ENCODE measurements around the gene HMG20B.
"Not testable (repeated sequence)": the region's sequence is repeated elsewhere in the genome, so short reads cannot be mapped to it uniquely, and the experiment has no call there.

HMG20B gene

DNA sequence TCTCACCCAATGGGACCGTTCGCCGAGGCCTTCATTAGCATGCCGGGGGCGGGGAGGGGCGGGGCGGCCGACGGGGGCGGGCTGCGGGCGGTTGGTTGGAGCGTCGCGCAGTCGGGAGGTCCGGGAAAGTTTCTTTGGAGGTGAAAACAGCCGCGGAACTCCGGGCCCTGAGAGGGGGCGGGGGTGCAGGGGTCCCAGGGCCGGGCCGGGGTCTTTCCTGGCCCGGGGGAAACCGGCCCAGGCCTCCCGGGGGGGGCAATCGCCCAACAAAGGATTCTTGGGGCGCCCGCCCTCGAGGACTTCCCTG, at the start of gene HMG20B:
Gene HMG20B, plus strand, starts transcription at position 90 of the 307 bp plus-strand sequence. CDS start 366 bp downstream, outside the sequence.
- no peak for DNase-seq (ENCODE audit: low spot score)

DNA sequence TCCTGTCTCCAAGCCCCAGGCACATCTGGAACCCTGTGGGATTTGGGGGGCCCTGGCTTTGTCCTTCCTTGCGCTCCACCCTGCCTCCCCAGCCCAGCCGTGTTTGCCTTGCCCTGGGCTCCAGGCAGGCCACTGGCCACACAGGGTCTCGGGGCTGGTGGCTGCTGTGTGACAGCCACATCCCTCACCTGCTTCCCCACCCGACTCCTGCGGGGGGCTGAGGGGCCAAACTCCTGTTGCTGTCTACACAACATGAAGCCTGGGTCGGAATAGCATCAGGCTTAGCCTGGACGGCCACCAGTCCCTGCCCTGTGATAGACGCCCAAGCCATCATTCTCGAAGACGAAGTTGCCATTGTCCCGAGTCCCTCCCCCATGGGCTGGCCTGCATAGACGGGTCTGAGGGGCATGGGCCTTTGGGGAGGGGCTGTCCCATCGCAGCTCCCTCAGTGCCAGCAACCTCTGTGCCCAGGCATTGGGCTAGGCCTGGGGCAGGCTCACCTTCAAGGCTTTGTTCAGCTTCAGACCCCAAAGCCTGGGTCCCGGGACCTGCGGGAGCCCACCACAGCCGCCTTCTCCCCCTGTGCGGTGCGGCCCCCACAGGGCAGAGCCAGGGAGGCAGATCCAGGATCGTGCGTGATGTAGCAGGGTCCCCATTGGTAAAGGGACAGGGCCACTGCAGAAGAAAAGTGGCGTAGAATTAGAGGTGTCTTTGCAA, 49.2 kb upstream of the HMG20B start:
- DNase-seq (ENCODE audit: low spot score): no peak

DNA sequence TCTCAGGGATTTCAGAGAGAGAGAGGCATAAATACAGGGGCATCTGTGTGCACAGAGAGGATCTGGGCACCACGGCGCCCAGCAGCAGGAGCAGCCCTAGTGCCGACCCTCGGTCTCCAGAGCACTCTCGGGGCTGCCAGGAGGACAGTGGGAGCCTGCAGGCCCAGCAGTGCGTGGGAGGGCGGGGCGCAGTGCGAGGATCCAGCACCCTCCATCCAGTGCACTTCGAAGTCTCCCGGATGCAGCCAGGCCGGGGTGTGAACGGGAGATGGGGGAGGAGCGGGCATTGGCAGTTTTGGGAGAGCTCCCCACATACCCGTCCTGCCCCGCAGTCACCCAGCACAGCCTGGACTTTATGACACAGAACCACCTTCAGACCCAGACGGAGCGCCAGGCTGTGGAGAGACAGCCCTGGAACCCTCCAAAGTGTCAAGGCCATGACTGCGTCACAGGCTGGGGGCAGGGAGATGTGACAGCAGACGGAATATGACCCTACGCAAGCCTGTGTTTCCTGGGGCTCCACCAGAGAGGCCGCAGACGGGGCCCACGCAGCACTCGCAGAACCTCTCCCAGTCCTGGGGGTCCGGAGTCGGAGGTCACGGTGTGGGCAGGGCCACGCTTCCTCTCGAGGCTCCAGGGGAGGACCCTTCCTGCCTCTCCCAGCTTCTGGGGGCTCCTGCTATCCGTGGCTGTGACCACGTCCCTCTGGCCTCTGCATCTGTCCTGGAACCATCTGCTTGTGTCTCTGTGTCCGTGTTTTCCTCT, 48.5 kb upstream of the HMG20B start:
- no peak for DNase-seq (ENCODE audit: low spot score)

- DNase-seq (ENCODE audit: low spot score): no peak
Measured at GRCh38 chr19:3524904-3525451, 47.8 kb upstream of the HMG20B start.

- DNase-seq (ENCODE audit: low spot score): no peak
Measured at GRCh38 chr19:3526507-3527237, 46.1 kb upstream of the HMG20B start.

DNA sequence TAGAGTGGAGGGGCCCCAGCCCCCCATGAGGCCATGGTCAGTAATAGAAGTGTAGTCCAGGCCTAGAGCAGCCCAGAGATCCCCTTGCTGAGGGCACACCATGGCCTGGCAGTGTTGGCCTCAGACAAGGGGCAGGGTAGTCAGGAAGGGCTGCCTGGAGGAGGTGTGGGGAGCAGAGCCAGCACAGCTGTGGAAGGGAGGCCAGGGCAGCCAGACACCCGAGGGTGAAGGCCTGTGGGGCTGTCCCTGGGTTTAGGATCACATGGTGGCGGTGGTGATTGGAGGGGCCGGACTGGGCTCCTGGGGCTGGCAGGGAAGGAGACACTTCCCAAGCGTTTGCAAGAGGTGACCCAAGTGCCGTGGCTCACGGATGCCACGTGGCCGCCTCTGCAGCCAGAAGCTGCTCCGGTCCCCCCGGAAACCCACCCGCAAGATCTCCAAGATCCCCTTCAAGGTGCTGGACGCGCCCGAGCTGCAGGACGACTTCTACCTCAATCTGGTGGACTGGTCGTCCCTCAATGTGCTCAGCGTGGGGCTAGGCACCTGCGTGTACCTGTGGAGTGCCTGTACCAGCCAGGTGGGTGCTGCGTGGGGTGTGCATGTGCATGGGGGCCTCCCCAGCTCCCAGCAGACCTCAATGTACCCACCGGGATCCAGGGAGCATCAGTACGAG, 45.4 kb upstream of the HMG20B start:
- DNase-seq (ENCODE audit: low spot score): no peak

DNA sequence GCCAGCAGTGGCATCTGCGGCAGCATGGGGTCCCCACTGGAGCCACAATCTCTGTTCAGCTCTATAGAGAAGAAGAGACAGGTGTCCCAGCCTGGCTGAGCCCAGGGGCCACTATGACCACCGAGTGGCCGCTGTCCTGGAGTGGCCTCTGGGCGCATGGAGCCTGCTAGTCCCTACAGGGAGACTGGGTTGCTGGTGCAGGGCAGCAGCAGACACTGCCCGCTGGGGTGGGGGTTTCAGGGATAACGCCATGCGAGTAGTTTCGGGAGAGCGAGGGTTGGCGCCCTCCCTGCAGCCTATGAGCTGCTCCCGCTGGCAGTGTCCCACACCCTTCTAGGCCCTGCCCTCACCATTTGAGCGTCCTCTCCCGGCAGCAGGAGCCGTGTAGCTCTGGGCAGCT, 44.7 kb upstream of the HMG20B start:
- DNase-seq (ENCODE audit: low spot score): no peak

DNA sequence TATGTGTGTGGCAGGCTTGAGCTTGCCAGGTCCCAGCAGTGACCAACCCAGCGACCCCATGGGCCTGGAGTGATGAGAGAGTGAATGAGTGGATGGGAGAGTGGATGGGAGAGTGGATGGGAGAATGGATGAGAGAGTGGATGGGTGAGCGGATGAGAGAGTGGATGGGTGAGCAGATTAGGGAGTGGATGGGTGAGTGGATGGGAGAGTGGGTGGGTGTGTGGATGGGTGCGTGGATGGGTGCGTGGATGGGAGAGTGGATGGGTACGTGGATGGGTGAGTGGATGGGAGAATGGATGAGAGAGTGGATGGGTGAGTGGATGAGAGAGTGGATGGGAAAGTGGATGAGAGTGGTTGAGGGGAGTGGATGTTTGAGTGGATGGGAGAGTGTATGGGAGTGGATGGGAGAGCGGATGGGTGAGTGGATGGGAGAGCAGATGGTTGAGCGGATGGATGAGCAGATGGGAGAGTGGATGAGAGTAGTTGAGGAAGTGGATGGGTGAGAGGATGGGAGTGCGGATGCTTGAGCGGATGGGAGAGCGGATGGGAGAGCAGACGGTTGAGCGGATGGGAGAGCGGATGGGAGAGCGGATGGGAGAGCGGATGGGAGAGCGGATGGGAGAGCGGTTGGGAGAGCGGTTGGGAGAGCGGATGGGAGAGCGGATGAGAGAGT, 44.1 kb upstream of the HMG20B start:
- DNase-seq (ENCODE audit: low spot score): no peak

- DNase-seq (ENCODE audit: low spot score): not testable (repeated sequence)
Measured at GRCh38 chr19:3529299-3529698, 43.4 kb upstream of the HMG20B start.

GRCh38 chr19:3530389-3530788, 42.4 kb upstream of the HMG20B start:
- DNase-seq (ENCODE audit: low spot score): no peak

- DNase-seq (ENCODE audit: low spot score): no peak
Measured at GRCh38 chr19:3531716-3532115, 41.0 kb upstream of the HMG20B start.

- DNase-seq (ENCODE audit: low spot score): no peak
Measured at GRCh38 chr19:3532154-3532786, 40.5 kb upstream of the HMG20B start.

DNA sequence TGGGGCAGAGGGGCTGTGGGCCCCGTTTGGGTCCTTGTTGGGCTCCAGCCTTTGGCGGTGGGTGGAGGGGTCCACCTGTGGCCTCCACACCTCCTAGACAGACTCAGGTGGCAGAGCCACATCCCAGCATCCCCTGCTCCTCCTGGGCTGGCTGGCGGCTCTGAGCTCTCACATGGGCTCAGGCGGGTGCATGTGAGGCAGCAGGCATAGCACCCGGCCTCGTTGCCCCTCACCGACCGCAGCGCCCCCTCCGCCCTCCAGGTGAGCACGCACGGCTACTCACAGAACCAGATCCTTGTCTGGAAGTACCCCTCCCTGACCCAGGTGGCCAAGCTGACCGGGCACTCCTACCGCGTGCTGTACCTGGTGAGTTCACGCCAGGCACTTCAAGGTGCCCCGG, 39.7 kb upstream of the HMG20B start:
- no peak for DNase-seq (ENCODE audit: low spot score)

DNA sequence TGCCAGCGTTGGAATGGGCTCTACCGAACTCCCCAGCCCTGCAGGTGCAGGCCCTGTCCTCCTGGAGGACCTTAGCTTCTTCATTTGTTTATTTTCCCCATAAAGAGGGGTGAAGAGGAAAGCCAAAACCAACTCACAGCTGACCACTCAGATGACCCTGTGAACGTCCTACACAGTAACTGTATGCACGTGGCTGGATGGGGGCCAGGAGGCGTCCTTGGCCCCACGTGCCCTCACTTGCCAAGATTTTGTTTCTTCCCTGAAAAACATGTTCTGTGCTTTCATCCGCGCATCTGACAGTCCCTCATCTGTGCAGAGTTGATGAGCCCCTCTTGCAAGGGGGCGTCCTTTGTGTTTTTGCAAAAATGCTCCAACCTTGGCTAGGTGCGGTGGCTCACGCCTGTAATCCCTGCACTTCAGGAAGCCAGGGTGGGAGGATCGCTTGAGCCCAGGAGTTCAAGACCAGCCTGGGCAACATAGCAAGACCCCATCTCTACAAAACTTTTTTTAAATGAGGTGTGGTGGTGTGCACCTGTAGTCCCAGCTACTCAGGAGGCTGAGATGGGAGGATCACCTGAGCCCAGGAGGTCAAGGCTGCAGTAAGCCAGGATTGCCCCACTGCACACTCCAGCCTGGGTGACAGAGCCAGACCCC, 39.1 kb upstream of the HMG20B start:
- DNase-seq (ENCODE audit: low spot score): no peak

DNA sequence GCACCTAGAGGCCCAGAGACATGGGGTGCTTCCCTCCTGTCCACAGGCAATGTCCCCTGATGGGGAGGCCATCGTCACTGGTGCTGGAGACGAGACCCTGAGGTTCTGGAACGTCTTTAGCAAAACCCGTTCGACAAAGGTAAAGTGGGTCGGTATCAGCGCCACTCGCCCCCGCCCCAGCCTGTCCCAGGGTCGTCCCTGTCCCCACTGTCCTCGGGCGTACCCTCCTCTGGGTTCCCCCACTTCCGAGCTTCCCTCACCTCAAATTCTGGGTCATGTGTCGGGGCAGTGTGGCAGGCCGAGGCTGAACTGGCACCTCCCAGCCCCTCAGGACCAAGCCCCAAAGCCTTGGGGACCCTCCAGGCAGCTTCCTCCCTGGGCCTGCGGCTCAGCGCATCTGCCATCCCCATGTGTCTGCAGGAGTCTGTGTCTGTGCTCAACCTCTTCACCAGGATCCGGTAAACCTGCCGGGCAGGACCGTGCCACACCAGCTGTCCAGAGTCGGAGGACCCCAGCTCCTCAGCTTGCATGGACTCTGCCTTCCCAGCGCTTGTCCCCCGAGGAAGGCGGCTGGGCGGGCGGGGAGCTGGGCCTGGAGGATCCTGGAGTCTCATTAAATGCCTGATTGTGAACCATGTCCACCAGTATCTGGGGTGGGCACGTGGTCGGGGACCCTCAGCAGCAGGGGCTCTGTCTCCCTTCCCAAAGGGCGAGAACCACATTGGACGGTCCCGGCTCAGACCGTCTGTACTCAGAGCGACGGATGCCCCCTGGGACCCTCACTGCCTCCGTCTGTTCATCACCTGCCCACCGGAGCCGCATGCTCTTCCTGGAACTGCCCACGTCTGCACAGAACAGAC, 38.1 kb upstream of the HMG20B start:
- no peak for DNase-seq (ENCODE audit: low spot score)

DNA sequence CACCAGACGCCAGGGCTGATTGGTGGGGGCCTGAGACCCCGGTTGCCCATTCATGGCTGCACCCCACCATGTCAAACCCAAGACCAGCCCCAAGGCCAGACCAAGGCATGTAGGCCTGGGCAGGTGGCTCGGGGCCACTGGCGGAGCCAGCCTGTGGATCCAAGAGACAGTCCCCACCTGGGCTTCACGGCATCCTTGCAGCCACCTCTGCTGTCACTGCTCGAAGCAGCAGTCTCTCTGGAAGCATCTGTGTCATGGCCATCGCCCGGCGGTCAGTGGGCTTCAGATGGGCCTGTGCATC, 37.6 kb upstream of the HMG20B start:
- DNase-seq (ENCODE audit: low spot score): no peak

- DNase-seq (ENCODE audit: low spot score): no peak
Measured at GRCh38 chr19:3535563-3535965, 37.2 kb upstream of the HMG20B start.

- DNase-seq (ENCODE audit: low spot score): no peak
Measured at GRCh38 chr19:3535981-3536380, 36.8 kb upstream of the HMG20B start.

GRCh38 chr19:3536429-3537100, 36.2 kb upstream of the HMG20B start:
- DNase-seq (ENCODE audit: low spot score): no peak
